Measurements from ENCODE around the gene MAP7D1. TPM values are rescaled to one million over a fixed set of nuclear protein-coding genes. Genes with fewer than 3 reads are reported as not detected.

Gene MAP7D1
- total RNA-seq, 1 experiment from 2014 or later = 49.9 TPM

DNA sequence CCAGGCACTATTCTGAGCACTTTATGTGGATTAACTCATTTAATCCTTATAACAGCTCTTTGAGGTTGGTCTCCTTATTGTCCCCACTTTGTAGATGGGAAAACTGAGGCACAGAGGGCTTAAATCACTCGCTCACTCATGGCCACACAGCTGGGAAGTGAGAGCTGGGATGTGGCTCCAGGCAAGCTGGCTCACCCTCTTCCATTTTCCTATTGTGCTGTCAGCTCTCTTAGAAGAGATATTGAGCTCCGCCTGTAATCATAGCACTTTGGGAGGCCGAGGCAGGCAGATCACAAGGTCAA, 27.1 kb upstream of the MAP7D1 start:
- no CpG with 5 or more reads among the region's 3 CpGs for WGBS (ENCODE audit: extremely low coverage, insufficient read length, low lambda C conversion rate)
- no peak overlapping the region; a peak in 1 of 7 replicates for H3K27ac Mint-ChIP-seq
- H3K4me1 ChIP-seq (ENCODE audit: insufficient read depth, low read length) = peaks cover 2% of the 10 kb centered on the region; the same call in 1 of the 2 replicates

More for the DNA sequence above, 27.1 kb upstream of the MAP7D1 start:
- H3K14ac ChIP-seq (ENCODE audit: insufficient read depth, low read length) = no peak overlapping the region
- no peak overlapping the region for H2BK20ac ChIP-seq (ENCODE audit: low read depth, low read length, poor library complexity, severe bottlenecking)
- H2AFZ ChIP-seq (ENCODE audit: low read length) = no peak overlapping the region
- H4K8ac ChIP-seq (replicated peaks; ENCODE audit: insufficient read length, low read depth, low read length) = no peak overlapping the region
- H3K79me1 ChIP-seq (ENCODE audit: insufficient read depth, low read depth, low read length, poor library complexity, severe bottlenecking) = no peaks in the 10 kb centered on the region
- no peak overlapping the region for H2BK12ac ChIP-seq (ENCODE audit: insufficient read length, low read depth, low read length)
- no peak for DNase-seq
- H3K79me2 ChIP-seq (ENCODE audit: insufficient read depth, low read length) = no peaks in the 10 kb centered on the region
- no peak overlapping the region for H3K27ac ChIP-seq (ENCODE audit: insufficient read length, low read depth, low read length)
- no peak overlapping the region for H2BK15ac ChIP-seq (ENCODE audit: low read depth, low read length)
- no peak overlapping the region for H4K5ac ChIP-seq (ENCODE audit: insufficient read length, low read depth, low read length)
- H3K56ac ChIP-seq (ENCODE audit: insufficient read length, low read depth, low read length) = no peak overlapping the region
- no peaks in the 10 kb centered on the region for H3K9me3 ChIP-seq (ENCODE audit: control insufficient read depth, low read depth, low read length)
- Mint-ChIP-seq H3K9me3 (no peaks in the 10 kb centered on the region; a peak in 1 of 5 replicates), H3K36me3 (ENCODE audit: insufficient read depth in 1 of 3, low read depth in 3 of 3) (no peaks in the 10 kb centered on the region), H3K4me1 (peaks cover 12 to 19% of the 10 kb centered on the region in 2 experiments), H3K4me3 (no peak overlapping the region), H3K27me3 (ENCODE audit: low read depth) (peaks cover 26% of the 10 kb centered on the region)
- H3K27me3 ChIP-seq (ENCODE audit: insufficient read depth, low read length) = peaks cover 12% of the 10 kb centered on the region; the same call in 1 of the 2 replicates
- TF ChIP-seq, protein P1, sequence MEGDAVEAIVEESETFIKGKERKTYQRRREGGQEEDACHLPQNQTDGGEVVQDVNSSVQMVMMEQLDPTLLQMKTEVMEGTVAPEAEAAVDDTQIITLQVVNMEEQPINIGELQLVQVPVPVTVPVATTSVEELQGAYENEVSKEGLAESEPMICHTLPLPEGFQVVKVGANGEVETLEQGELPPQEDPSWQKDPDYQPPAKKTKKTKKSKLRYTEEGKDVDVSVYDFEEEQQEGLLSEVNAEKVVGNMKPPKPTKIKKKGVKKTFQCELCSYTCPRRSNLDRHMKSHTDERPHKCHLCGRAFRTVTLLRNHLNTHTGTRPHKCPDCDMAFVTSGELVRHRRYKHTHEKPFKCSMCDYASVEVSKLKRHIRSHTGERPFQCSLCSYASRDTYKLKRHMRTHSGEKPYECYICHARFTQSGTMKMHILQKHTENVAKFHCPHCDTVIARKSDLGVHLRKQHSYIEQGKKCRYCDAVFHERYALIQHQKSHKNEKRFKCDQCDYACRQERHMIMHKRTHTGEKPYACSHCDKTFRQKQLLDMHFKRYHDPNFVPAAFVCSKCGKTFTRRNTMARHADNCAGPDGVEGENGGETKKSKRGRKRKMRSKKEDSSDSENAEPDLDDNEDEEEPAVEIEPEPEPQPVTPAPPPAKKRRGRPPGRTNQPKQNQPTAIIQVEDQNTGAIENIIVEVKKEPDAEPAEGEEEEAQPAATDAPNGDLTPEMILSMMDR (conservative IDR thresholded peaks at IDR 0.05) = no peak
- no peak overlapping the region for H2AK5ac ChIP-seq (ENCODE audit: insufficient read length, low read length)
- no peak overlapping the region for H3K18ac ChIP-seq (ENCODE audit: insufficient read length, low read depth, low read length)
- peaks cover 2% of the 10 kb centered on the region for H3K23me2 ChIP-seq (ENCODE audit: insufficient read length, low read depth, low read length, poor library complexity, severe bottlenecking)
- no peaks in the 10 kb centered on the region for H4K20me1 ChIP-seq (ENCODE audit: control insufficient read depth, insufficient read depth, insufficient read length)
- no peak overlapping the region for H3T11ph ChIP-seq (ENCODE audit: low read length)
- H4K91ac ChIP-seq (ENCODE audit: insufficient read length, low read depth, low read length) = no peak overlapping the region
- no peak overlapping the region for H3K23ac ChIP-seq (ENCODE audit: insufficient read length, low read depth, low read length)
- no peak overlapping the region for H2BK120ac ChIP-seq (ENCODE audit: low read depth, low read length, poor library complexity, severe bottlenecking)
- H2BK5ac ChIP-seq (ENCODE audit: insufficient read length, low read length) = no peak overlapping the region
- H3K4ac ChIP-seq (ENCODE audit: low read depth, low read length) = no peak overlapping the region
- H3K9ac ChIP-seq (ENCODE audit: extremely low read depth, insufficient read length, low read length) = no peak overlapping the region
- no peak overlapping the region for H3K4me2 ChIP-seq (ENCODE audit: insufficient read depth, insufficient read length, low read length)
